Activated naive CD8-positive, alpha-beta T cell (primary cell): ENCODE measurements around the gene FAM13C.
"Not testable (repeated sequence)": the region's sequence is repeated elsewhere in the genome, so short reads cannot be mapped to it uniquely, and the experiment has no call there.

Experiments used
- H3K27ac Mint-ChIP-seq: one replicate; pipeline ENCODE4 v1.8.0; 2021; ENCODE audit warnings: mixed read lengths
- H3K27me3 Mint-ChIP-seq: one replicate; pipeline ENCODE4 v1.8.0; 2021; ENCODE audit warnings: mixed read lengths
- H3K36me3 Mint-ChIP-seq: one replicate; pipeline ENCODE4 v1.8.0; 2021; ENCODE audit warnings: mixed read lengths
- H3K4me1 Mint-ChIP-seq: one replicate; pipeline ENCODE4 v1.8.0; 2021; ENCODE audit warnings: low read depth, mixed read lengths
- H3K4me3 Mint-ChIP-seq: one replicate; pipeline ENCODE4 v1.8.0; 2021; ENCODE audit warnings: mild to moderate bottlenecking, mixed read lengths
- H3K9me3 Mint-ChIP-seq: one replicate; pipeline ENCODE4 v1.8.0; 2021; ENCODE audit warnings: low read depth, mixed read lengths

FAM13C gene

GRCh38 chr10:59362144-59362958 lies at the start of gene FAM13C:
TSS of gene FAM13C (minus strand) at chr10:59362549. CDS start at chr10:59362460, 89 bp downstream.
- Mint-ChIP-seq H3K4me3 (peak within 1 kb of the TSS; percentile 63), H3K9me3 (no peaks in the 10 kb centered on the region), H3K27me3 (peaks cover 17% of the 10 kb centered on the region), H3K27ac (no peak within 1 kb of the TSS), H3K4me1 (peaks cover 10% of the 10 kb centered on the region), H3K36me3 (no peaks in the 10 kb centered on the region)

GRCh38 chr10:59405235-59405634 lies 42.9 kb upstream of the FAM13C start:
- no peaks in the 10 kb centered on the region for H3K36me3 Mint-ChIP-seq

GRCh38 chr10:59400214-59400613 lies 37.9 kb upstream of the FAM13C start:
- peaks cover 8% of the 10 kb centered on the region for H3K9me3 Mint-ChIP-seq
- no peaks in the 10 kb centered on the region for H3K4me1 Mint-ChIP-seq
- H3K27ac Mint-ChIP-seq = no peak overlapping the region
- H3K4me3 Mint-ChIP-seq = no peak overlapping the region
- H3K36me3 Mint-ChIP-seq = no peaks in the 10 kb centered on the region
- no peaks in the 10 kb centered on the region for H3K27me3 Mint-ChIP-seq

More at GRCh38 chr10:59405235-59405634, 42.9 kb upstream of the FAM13C start:
- H3K27ac Mint-ChIP-seq = no peak overlapping the region
- H3K27me3 Mint-ChIP-seq = no peaks in the 10 kb centered on the region
- H3K4me3 Mint-ChIP-seq = no peak overlapping the region
- no peaks in the 10 kb centered on the region for H3K4me1 Mint-ChIP-seq
- H3K9me3 Mint-ChIP-seq = peaks cover 6% of the 10 kb centered on the region

GRCh38 chr10:59399329-59399728 lies 37.0 kb upstream of the FAM13C start:
- H3K4me3 Mint-ChIP-seq = not testable (repeated sequence)

GRCh38 chr10:59397961-59398360 lies 35.6 kb upstream of the FAM13C start:
- peaks cover 4% of the 10 kb centered on the region for H3K9me3 Mint-ChIP-seq
- no peaks in the 10 kb centered on the region for H3K4me1 Mint-ChIP-seq
- H3K27ac Mint-ChIP-seq = no peak overlapping the region
- no peaks in the 10 kb centered on the region for H3K36me3 Mint-ChIP-seq
- no peaks in the 10 kb centered on the region for H3K27me3 Mint-ChIP-seq
- H3K4me3 Mint-ChIP-seq = no peak overlapping the region

More at GRCh38 chr10:59399329-59399728, 37.0 kb upstream of the FAM13C start:
- H3K27me3 Mint-ChIP-seq, H3K36me3 Mint-ChIP-seq, H3K27ac Mint-ChIP-seq, H3K9me3 Mint-ChIP-seq, H3K4me1 Mint-ChIP-seq: not testable (repeated sequence)

GRCh38 chr10:59395984-59396383 lies 33.6 kb upstream of the FAM13C start:
- Mint-ChIP-seq H3K4me3 (no peak overlapping the region), H3K27ac (no peak overlapping the region), H3K9me3 (peaks cover 4% of the 10 kb centered on the region), H3K36me3 (no peaks in the 10 kb centered on the region), H3K27me3 (no peaks in the 10 kb centered on the region), H3K4me1 (no peaks in the 10 kb centered on the region)

GRCh38 chr10:59393349-59393748 lies 31.0 kb upstream of the FAM13C start:
- H3K27me3 Mint-ChIP-seq = no peaks in the 10 kb centered on the region
- H3K27ac Mint-ChIP-seq = no peak overlapping the region
- no peaks in the 10 kb centered on the region for H3K36me3 Mint-ChIP-seq
- H3K4me3 Mint-ChIP-seq = no peak overlapping the region
- no peaks in the 10 kb centered on the region for H3K9me3 Mint-ChIP-seq
- H3K4me1 Mint-ChIP-seq = no peaks in the 10 kb centered on the region

GRCh38 chr10:59391060-59391459 lies 28.7 kb upstream of the FAM13C start:
- Mint-ChIP-seq H3K4me3 (no peak overlapping the region), H3K9me3 (no peaks in the 10 kb centered on the region), H3K27me3 (no peaks in the 10 kb centered on the region), H3K4me1 (no peaks in the 10 kb centered on the region), H3K27ac (no peak overlapping the region), H3K36me3 (no peaks in the 10 kb centered on the region)

- Mint-ChIP-seq H3K27me3 (no peaks in the 10 kb centered on the region), H3K4me1 (no peaks in the 10 kb centered on the region), H3K27ac (no peak overlapping the region), H3K9me3 (no peaks in the 10 kb centered on the region), H3K4me3 (no peak overlapping the region), H3K36me3 (no peaks in the 10 kb centered on the region)
Observed at GRCh38 chr10:59388671-59388976, 26.3 kb upstream of the FAM13C start.

GRCh38 chr10:59387951-59388670 lies 25.8 kb upstream of the FAM13C start:
- no peak overlapping the region for H3K27ac Mint-ChIP-seq
- no peaks in the 10 kb centered on the region for H3K36me3 Mint-ChIP-seq
- H3K9me3 Mint-ChIP-seq = no peaks in the 10 kb centered on the region
- H3K27me3 Mint-ChIP-seq = no peaks in the 10 kb centered on the region
- H3K4me1 Mint-ChIP-seq = no peaks in the 10 kb centered on the region
- H3K4me3 Mint-ChIP-seq = no peak overlapping the region

- H3K36me3 Mint-ChIP-seq = no peaks in the 10 kb centered on the region
- no peaks in the 10 kb centered on the region for H3K27me3 Mint-ChIP-seq
- H3K4me1 Mint-ChIP-seq = no peaks in the 10 kb centered on the region
- H3K27ac Mint-ChIP-seq = no peak overlapping the region
- no peak overlapping the region for H3K4me3 Mint-ChIP-seq
- H3K9me3 Mint-ChIP-seq = no peaks in the 10 kb centered on the region
Observed at GRCh38 chr10:59384761-59385160, 22.4 kb upstream of the FAM13C start.

- Mint-ChIP-seq H3K9me3 (no peaks in the 10 kb centered on the region), H3K27me3 (no peaks in the 10 kb centered on the region), H3K36me3 (no peaks in the 10 kb centered on the region), H3K27ac (no peak overlapping the region), H3K4me3 (no peak overlapping the region), H3K4me1 (no peaks in the 10 kb centered on the region)
Observed at GRCh38 chr10:59383908-59384307, 21.6 kb upstream of the FAM13C start.

GRCh38 chr10:59383436-59383835 lies 21.1 kb upstream of the FAM13C start:
- H3K27me3 Mint-ChIP-seq = no peaks in the 10 kb centered on the region
- H3K4me1 Mint-ChIP-seq = no peaks in the 10 kb centered on the region
- no peaks in the 10 kb centered on the region for H3K9me3 Mint-ChIP-seq
- no peak overlapping the region for H3K27ac Mint-ChIP-seq
- no peaks in the 10 kb centered on the region for H3K36me3 Mint-ChIP-seq
- no peak overlapping the region for H3K4me3 Mint-ChIP-seq

GRCh38 chr10:59382831-59383295 lies 20.5 kb upstream of the FAM13C start:
- Mint-ChIP-seq H3K36me3 (no peaks in the 10 kb centered on the region), H3K4me1 (no peaks in the 10 kb centered on the region), H3K9me3 (no peaks in the 10 kb centered on the region), H3K27me3 (no peaks in the 10 kb centered on the region), H3K4me3 (no peak overlapping the region), H3K27ac (no peak overlapping the region)

GRCh38 chr10:59381687-59382086 lies 19.3 kb upstream of the FAM13C start:
- Mint-ChIP-seq H3K36me3 (no peaks in the 10 kb centered on the region), H3K27ac (no peak overlapping the region), H3K9me3 (no peaks in the 10 kb centered on the region), H3K4me3 (no peak overlapping the region), H3K4me1 (no peaks in the 10 kb centered on the region), H3K27me3 (no peaks in the 10 kb centered on the region)
